Testis (tissue), 3 donors: ENCODE results near the gene ABCA4. TPM values are rescaled to one million over a fixed set of nuclear protein-coding genes. Genes with fewer than 3 reads are reported as not detected.

Source experiments
- DNase-seq: peaks from one replicate; pipeline ENCODE4 v3.0.0-alpha.2; 2019
- H3K27ac ChIP-seq, 2 donors: fragments of 200-600 bp; sonication (generic); one replicate each; pipeline ENCODE4 v1.5.1; 2019
- H3K27me3 ChIP-seq: fragments of 200-600 bp; sonication (generic); one replicate; pipeline ENCODE4 v1.5.1; 2019
- H3K36me3 ChIP-seq: fragments of 200-600 bp; sonication (generic); one replicate; pipeline ENCODE4 v1.5.1; 2017; ENCODE audit warnings: low read depth; ENCODE audit errors: missing control alignments
- H3K4me1 ChIP-seq: fragments of 200-600 bp; sonication (generic); one replicate; pipeline ENCODE4 v1.5.1; 2019
- H3K4me3 ChIP-seq, 2 donors: fragments of 200-600 bp; sonication (generic); one replicate each; pipeline ENCODE4 v1.5.1; 2017 to 2019
- H3K9me3 ChIP-seq: fragments of 200-600 bp; sonication (generic); one replicate; pipeline ENCODE4 v1.5.1; 2017
- POLR2A ChIP-seq: fragments of 450-650 bp; IDR thresholded peaks from one replicate; pipeline ENCODE4 v1.6.1; 2017; ENCODE audit warnings: antibody characterized with exemption, mild to moderate bottlenecking, moderate library complexity
- WGBS, 2 donors: methylation state at CpG; one replicate each; pipeline ENCODE4 v1.1.5; 2018; 5-methylcytosine and 5-hydroxymethylcytosine counted together
- intact Hi-C: fragments of 100-400 bp; cut with DNase I; formaldehyde crosslinking; loops from one replicate; pipeline ENCODE4 v1.15.1; 2023; ENCODE audit warnings: low total_unique reads
- polyA plus RNA-seq: library from polyadenylated mRNA; stranded (reverse); fragments of 350-450 nt; fragmentation: Illumina TruSeq; extraction: RNeasy Lipid Tissue Mini Kit (QIAGEN cat#74804); gene quantifications from one replicate; pipeline ENCODE4 v1.2.3, GENCODE V29; 2014; ENCODE audit warnings: low read depth, low replicate concordance; ENCODE audit not compliant: insufficient read depth
- total RNA-seq, 2 donors: library from RNA; depleted of rRNA; stranded (reverse); fragments of >200 nt; gene quantifications; one replicate each; pipeline ENCODE4 v1.2.3, GENCODE V29; 2016
- TF ChIP-seq, protein P1 (sequence below), 3 experiments: fragments of 450-650 bp in 2 of 3; fragments of 200-600 bp in 1 of 3; sonication (generic) in 1 of 3; IDR thresholded peaks; one replicate each; pipeline ENCODE4 v1.5.1; 2016 to 2019; ENCODE audit warnings: antibody characterized with exemption in 3 of 3, mild to moderate bottlenecking in 2 of 3, moderate library complexity in 1 of 3

Gene ABCA4
- total and polyA plus RNA-seq, 3 donors from 2014 or later: 1.6 to 1.8 (median 1.8) TPM

DNA sequence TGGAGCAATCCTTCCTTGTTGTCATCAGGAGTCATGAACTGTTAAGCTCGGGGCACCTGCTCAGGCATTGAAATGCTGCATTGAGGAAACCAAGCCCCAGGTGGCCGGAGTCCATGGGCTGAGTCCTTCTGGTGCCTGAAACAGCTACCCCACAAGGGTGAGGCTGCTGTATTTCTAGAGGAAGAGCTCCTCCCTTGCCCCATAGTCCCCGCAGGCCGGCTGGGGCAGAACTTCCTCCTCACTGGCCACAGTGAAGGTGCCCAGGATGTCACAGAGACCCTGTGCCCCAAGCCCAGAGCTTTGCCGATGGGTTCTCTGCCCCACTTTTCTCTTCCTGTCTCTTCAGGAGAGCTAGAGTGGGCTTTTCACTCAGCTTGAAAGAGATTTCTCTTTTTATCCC lies 130.9 kb downstream of the ABCA4 start:
- no peak for TF ChIP-seq POLR2A
- TF ChIP-seq, protein P1, sequence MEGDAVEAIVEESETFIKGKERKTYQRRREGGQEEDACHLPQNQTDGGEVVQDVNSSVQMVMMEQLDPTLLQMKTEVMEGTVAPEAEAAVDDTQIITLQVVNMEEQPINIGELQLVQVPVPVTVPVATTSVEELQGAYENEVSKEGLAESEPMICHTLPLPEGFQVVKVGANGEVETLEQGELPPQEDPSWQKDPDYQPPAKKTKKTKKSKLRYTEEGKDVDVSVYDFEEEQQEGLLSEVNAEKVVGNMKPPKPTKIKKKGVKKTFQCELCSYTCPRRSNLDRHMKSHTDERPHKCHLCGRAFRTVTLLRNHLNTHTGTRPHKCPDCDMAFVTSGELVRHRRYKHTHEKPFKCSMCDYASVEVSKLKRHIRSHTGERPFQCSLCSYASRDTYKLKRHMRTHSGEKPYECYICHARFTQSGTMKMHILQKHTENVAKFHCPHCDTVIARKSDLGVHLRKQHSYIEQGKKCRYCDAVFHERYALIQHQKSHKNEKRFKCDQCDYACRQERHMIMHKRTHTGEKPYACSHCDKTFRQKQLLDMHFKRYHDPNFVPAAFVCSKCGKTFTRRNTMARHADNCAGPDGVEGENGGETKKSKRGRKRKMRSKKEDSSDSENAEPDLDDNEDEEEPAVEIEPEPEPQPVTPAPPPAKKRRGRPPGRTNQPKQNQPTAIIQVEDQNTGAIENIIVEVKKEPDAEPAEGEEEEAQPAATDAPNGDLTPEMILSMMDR (IDR thresholded peaks at IDR 0.05): no peak
- intact Hi-C loops: no loop called here
- H3K36me3 ChIP-seq: no peaks in the 10 kb centered on the region
- WGBS, 2 donors: 87 to 92% methylated on average over 5 of the region's 5 CpGs
- H3K4me3 ChIP-seq: no peak overlapping the region
- no peak overlapping the region for H3K27ac ChIP-seq
- no peaks in the 10 kb centered on the region for H3K27me3 ChIP-seq
- no peak for DNase-seq
- H3K4me1 ChIP-seq: no peaks in the 10 kb centered on the region
- H3K9me3 ChIP-seq: no peaks in the 10 kb centered on the region

DNA sequence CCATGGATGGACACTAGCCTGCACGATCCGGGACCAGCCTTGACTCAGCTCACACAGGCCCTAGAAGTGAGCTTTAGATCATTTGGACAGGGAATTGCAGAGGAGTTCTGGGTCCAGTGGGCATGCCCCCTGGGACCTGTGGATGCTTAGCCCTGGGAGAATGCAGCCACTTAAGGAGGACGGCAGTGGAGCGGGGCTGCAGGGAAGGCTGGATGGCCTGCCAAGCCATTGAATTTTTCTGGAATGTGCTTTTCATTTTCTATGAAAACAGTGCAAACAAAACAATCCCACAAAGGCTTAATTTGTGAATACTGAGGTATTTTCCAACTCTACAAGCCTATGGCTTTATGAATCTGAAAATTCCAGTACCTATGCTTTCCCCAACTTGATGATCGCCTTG lies 131.3 kb downstream of the ABCA4 start:
- intact Hi-C loops: no loop called here
- H3K4me3 ChIP-seq: no peak overlapping the region
- no peak for DNase-seq
- H3K36me3 ChIP-seq: no peaks in the 10 kb centered on the region
- H3K4me1 ChIP-seq: no peaks in the 10 kb centered on the region
- 54 to 67% methylated on average over 5 of the region's 5 CpGs for WGBS, 2 donors
- H3K27ac ChIP-seq: no peak overlapping the region
- no peaks in the 10 kb centered on the region for H3K27me3 ChIP-seq
- no peaks in the 10 kb centered on the region for H3K9me3 ChIP-seq
- TF ChIP-seq POLR2A: no peak

DNA sequence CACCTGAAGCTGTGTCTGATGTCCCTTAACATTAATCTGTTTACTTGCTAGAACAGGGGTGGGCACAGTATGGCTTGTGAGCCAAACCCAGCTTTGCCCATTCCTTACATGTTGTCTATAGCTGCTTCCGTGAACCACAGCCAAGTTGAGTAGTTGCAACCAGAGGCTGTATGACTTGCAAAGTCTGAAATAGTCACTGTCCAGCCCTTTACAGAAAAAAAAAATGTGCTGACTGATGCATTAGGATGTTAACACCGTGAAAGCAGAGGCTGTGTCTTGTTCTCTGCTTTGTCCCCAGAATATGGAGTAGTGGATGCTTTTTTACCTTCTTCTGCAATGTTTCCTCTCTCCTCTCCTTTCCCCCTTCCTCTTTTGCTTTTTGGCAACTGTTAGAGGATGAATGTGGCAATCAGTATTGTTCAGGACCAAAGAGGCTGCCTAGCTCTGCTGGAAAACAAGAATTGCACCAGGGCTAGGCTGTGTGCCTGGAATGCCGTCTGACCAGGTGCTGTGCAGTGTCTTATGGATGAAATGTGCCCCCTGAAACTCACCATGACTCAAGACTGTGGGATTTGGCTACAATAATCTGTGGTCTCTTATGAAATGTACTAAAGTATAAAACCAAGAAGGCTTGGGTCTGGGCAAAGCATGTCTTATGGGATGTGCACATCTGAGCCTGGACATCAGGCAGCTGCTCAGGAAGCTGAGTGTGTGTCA lies 132.2 kb downstream of the ABCA4 start:
- no peaks in the 10 kb centered on the region for H3K9me3 ChIP-seq
- H3K4me3 ChIP-seq: no peak overlapping the region
- TF ChIP-seq, protein P1 (IDR thresholded peaks at IDR 0.05): no peak
- no peak for TF ChIP-seq POLR2A
- no peaks in the 10 kb centered on the region for H3K4me1 ChIP-seq
- WGBS, 2 donors: 71 to 74% methylated on average over 3 of the region's 3 CpGs
- no peaks in the 10 kb centered on the region for H3K27me3 ChIP-seq
- H3K36me3 ChIP-seq: no peaks in the 10 kb centered on the region
- no peak overlapping the region for H3K27ac ChIP-seq
- intact Hi-C loops: no loop called here
- no peak for DNase-seq

DNA sequence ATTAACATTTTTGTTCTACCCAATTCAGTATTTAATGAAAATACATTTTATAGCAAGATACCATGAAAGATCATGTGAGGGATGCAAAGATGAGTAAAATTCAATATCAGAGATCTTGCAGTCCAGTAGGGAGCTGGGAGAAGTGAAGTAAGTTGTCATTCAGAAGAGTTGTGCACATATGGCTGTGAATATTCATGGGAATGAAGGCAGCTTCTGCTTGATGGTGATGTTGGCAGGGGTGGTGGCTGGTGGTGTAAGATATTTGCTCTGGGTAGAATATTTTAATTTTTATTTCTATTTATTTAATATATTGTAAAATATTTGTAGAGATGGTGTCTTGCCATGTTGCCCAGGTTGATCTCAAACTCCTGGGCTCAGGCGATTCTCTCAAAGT lies 139.7 kb downstream of the ABCA4 start:
- H3K4me1 ChIP-seq: peaks cover 6% of the 10 kb centered on the region
- DNase-seq: no peak
- no peaks in the 10 kb centered on the region for H3K36me3 ChIP-seq
- H3K27me3 ChIP-seq: no peaks in the 10 kb centered on the region
- no peak for TF ChIP-seq POLR2A
- TF ChIP-seq, protein P1 (IDR thresholded peaks at IDR 0.05): no peak
- H3K4me3 ChIP-seq: no peak overlapping the region
- no peaks in the 10 kb centered on the region for H3K9me3 ChIP-seq
- intact Hi-C loops: no loop called here
- 95 to 96% methylated on average over 1 of the region's 1 CpG for WGBS, 2 donors
- no peak overlapping the region for H3K27ac ChIP-seq

DNA sequence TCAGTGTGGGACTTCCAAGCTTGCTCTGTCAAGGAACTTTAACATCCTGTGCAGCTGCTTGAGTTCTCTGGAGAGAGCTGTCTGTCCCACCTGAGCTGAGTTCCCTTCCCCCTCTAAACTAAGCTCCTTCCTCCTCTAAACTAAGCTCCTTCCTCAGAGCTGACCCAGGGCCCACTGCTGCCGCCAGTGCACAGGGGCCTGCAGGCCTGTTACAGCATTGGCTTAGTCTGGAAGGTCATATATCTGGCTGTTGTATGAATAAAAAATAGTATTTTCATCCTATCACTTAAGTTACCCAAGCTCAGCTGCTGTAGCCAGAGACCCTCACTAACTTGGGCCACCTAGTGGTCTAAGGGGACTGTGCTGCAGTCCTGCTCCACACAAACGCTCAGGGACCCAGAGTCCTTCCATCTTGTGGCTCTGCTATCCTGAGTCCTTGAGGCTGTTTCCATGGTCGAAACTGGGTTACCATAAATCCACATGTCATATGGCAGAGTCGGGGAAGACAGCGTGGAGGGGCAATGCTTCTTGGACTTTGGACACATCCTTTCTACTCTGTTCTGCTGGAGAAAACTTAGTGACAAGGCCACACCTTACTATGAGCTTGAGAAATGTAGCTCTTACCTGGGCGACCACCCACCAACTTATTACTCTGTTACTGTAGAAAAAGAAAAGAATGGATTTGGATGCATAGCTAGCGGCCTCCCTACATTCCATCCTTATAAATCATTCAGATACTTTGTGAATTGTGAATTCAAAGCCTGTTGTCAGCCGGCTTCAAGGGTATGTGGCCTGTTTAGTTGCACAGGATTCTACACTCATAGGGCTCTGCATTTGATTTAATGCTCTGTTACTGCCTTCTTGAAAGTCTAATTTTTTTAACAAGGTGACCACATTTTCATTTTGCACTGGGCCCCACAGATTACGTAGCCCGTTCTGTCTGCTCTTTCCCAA lies 140.4 kb downstream of the ABCA4 start:
- TF ChIP-seq, protein P1 (IDR thresholded peaks at IDR 0.05): no peak
- TF ChIP-seq POLR2A: no peak
- WGBS, 2 donors: 86 to 91% methylated on average over 10 of the region's 10 CpGs
- Histone ChIP-seq H3K4me3 (no peak overlapping the region), H3K9me3 (no peaks in the 10 kb centered on the region), H3K4me1 (peaks cover 6% of the 10 kb centered on the region), H3K27ac (peak overlapping the region in 1 of 2 donors; percentile 15), H3K36me3 (no peaks in the 10 kb centered on the region), H3K27me3 (no peaks in the 10 kb centered on the region)
- intact Hi-C loops: no loop called here
- DNase-seq: no peak
